Esophagus muscularis mucosa (tissue), 3 donors: ENCODE data around the gene TAF3.

Experiments
- POLR2A ChIP-seq: fragments of 450-650 bp; IDR thresholded peaks from one replicate; pipeline ENCODE4 v1.6.1; 2017; ENCODE audit warnings: antibody characterized with exemption, moderate library complexity, mild to moderate bottlenecking, low read depth
- POLR2AphosphoS5 ChIP-seq, 2 donors: sonication (generic); formaldehyde crosslinking; IDR thresholded peaks; one replicate each; pipeline ENCODE4 v1.6.1; 2017; ENCODE audit warnings: antibody characterized with exemption in 2 of 2
- TF ChIP-seq, protein P1 (sequence below), 3 experiments: fragments of 200-600 bp in 2 of 3; fragments of 450-650 bp in 1 of 3; sonication (generic) in 2 of 3; IDR thresholded peaks; one replicate each; pipeline ENCODE4 v1.5.1; 2017 to 2019; ENCODE audit warnings: antibody characterized with exemption in 3 of 3, mild to moderate bottlenecking in 2 of 3, moderate library complexity in 1 of 3

DNA sequence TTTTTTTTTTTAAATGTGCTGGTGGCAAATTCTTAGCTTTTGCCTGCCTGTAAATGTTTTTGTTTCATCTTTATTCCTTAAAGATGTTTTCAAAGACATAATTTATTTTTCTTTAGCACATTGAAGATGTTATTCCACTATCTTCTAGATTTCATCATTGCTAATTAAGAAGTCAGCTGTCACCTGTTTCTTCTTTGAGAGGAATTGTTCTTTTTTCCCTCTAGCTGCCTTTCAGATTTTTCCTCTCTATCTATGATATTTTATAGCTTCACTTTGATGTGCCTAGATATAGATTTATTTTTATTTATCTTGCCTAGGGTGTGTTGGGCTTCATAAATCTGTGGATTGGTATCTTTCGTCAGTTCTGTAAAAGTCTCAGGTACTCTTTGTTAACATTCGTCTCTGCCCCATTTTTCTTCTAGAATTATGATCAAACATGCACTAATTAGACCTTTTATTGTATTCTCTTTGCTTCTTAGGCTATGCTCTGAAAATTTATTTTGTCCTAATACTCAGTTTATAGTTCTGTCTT lies 186.2 kb downstream of the TAF3 start:
- TF ChIP-seq POLR2A (no peak), POLR2AphosphoS5 (IDR thresholded peaks at IDR 0.05) (no peak)
- TF ChIP-seq, protein P1, sequence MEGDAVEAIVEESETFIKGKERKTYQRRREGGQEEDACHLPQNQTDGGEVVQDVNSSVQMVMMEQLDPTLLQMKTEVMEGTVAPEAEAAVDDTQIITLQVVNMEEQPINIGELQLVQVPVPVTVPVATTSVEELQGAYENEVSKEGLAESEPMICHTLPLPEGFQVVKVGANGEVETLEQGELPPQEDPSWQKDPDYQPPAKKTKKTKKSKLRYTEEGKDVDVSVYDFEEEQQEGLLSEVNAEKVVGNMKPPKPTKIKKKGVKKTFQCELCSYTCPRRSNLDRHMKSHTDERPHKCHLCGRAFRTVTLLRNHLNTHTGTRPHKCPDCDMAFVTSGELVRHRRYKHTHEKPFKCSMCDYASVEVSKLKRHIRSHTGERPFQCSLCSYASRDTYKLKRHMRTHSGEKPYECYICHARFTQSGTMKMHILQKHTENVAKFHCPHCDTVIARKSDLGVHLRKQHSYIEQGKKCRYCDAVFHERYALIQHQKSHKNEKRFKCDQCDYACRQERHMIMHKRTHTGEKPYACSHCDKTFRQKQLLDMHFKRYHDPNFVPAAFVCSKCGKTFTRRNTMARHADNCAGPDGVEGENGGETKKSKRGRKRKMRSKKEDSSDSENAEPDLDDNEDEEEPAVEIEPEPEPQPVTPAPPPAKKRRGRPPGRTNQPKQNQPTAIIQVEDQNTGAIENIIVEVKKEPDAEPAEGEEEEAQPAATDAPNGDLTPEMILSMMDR (IDR thresholded peaks at IDR 0.05): no peak
